Measurements from ENCODE around the gene EXOSC10. TPM values are rescaled to one million over a fixed set of nuclear protein-coding genes. Genes with fewer than 3 reads are reported as not detected.

Gene EXOSC10
- polyA plus RNA-seq, 2 of the 4 experiments (the other 2 are of a cell fraction): 45.4 to 76.9 TPM

- ChIA-PET CTCF (interaction anchor here (1.5 to 4.8 kb wide), 2 partner anchors 20 to 23 kb away, joined by 4 to 33 read pairs; no protein-coding TSS in a partner anchor), POLR2A (no interaction called here)
- DNase-seq (ENCODE audit: low read depth in 1 of 2, low spot score in 1 of 2) (no peak), FAIRE-seq (no peak), ATAC-seq (no peak)
- H3K4me2 ChIP-seq: no peak overlapping the region
- WGBS (ENCODE audit: missing lambda C conversion rate): 87% methylated on average over 8 of the region's 8 CpGs
- no peaks in the 10 kb centered on the region for H3K9me3 ChIP-seq
- no peak overlapping the region for H3K27ac ChIP-seq
- H3K4me1 ChIP-seq: peaks cover 9% of the 10 kb centered on the region; the same call in 2 of the 3 replicates
- no peak overlapping the region for H3K4me3 ChIP-seq
- TF ChIP-seq, protein P1, sequence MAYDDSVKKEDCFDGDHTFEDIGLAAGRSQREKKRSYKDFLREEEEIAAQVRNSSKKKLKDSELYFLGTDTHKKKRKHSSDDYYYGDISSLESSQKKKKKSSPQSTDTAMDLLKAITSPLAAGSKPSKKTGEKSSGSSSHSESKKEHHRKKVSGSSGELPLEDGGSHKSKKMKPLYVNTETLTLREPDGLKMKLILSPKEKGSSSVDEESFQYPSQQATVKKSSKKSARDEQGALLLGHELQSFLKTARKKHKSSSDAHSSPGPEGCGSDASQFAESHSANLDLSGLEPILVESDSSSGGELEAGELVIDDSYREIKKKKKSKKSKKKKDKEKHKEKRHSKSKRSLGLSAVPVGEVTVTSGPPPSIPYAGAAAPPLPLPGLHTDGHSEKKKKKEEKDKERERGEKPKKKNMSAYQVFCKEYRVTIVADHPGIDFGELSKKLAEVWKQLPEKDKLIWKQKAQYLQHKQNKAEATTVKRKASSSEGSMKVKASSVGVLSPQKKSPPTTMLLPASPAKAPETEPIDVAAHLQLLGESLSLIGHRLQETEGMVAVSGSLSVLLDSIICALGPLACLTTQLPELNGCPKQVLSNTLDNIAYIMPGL (CRISPR knock-in tag; IDR thresholded peaks at IDR 0.05; ENCODE audit: borderline replicate concordance): no peak
- peak; percentile 44 for TF ChIP-seq ZFP36 (IDR thresholded peaks at IDR 0.05; ENCODE audit: borderline replicate concordance, partially characterized antibody)
- TF ChIP-seq ZSCAN20 (CRISPR knock-in tag; IDR thresholded peaks at IDR 0.05): no peak
Measured at GRCh38 chr1:11057477-11057876, 42.2 kb downstream of the EXOSC10 start.

DNA sequence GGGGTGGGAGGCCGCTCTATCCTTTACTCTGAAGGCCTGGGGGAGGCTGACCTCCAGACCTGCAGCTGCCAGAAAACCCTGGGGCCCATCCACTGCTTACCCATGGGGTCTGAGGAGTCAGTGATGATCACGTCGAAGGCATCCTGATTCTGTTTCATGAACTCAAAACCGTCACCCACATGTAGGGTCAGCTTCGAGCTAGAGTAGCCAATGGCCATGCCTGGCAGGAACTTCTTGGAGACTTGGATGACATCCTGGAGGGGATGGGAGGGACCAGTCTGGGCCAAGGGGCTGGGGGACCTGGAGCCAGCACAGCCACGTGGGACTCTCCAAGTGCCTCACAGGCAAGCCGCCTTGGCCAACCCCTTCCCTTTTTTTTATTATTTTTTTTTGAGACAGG, 43.2 kb downstream of the EXOSC10 start:
- DNase-seq (ENCODE audit: low read depth in 1 of 2, low spot score in 1 of 2): no peak

More for the DNA sequence above, 43.2 kb downstream of the EXOSC10 start:
- WGBS (ENCODE audit: missing lambda C conversion rate): 100% methylated on average over 7 of the region's 7 CpGs
- Histone ChIP-seq H3K4me3 (no peak overlapping the region), H3K9me3 (no peaks in the 10 kb centered on the region), H3K4me2 (no peak overlapping the region), H3K4me1 (peaks cover 9% of the 10 kb centered on the region; the same call in 2 of the 3 replicates), H3K27ac (no peak overlapping the region)
- ATAC-seq (no peak), FAIRE-seq (no peak)
- POLR2A ChIA-PET: no interaction called here
- CTCF ChIA-PET: interaction anchor here (0.9 to 4.8 kb wide), 2 partner anchors 11 to 19 kb away, joined by 3 to 33 read pairs; no protein-coding TSS in a partner anchor
- TF ChIP-seq CHD2 (IDR thresholded peaks at IDR 0.05; ENCODE audit: low read length, partially characterized antibody) (no peak), ESRRA (IDR thresholded peaks at IDR 0.05; ENCODE audit: borderline replicate concordance, low read length) (no peak), HOXB13 (CRISPR knock-in tag; IDR thresholded peaks at IDR 0.05; ENCODE audit: low read depth) (no peak), REST (IDR thresholded peaks at IDR 0.05) (no peak), TP53 (CRISPR knock-in tag; IDR thresholded peaks at IDR 0.05) (no peak), CTCF (IDR thresholded peaks at IDR 0.05) (no peak), ZFP36 (IDR thresholded peaks at IDR 0.05; ENCODE audit: borderline replicate concordance, partially characterized antibody) (no peak), SMC3 (IDR thresholded peaks at IDR 0.05) (no peak), HOXA7 (CRISPR knock-in tag; IDR thresholded peaks at IDR 0.05) (no peak)
- TF ChIP-seq, protein P2, sequence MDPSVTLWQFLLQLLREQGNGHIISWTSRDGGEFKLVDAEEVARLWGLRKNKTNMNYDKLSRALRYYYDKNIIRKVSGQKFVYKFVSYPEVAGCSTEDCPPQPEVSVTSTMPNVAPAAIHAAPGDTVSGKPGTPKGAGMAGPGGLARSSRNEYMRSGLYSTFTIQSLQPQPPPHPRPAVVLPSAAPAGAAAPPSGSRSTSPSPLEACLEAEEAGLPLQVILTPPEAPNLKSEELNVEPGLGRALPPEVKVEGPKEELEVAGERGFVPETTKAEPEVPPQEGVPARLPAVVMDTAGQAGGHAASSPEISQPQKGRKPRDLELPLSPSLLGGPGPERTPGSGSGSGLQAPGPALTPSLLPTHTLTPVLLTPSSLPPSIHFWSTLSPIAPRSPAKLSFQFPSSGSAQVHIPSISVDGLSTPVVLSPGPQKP (IDR thresholded peaks at IDR 0.05; ENCODE audit: low read depth, low read length): no peak

All from A549 (cell line).